NCI-H82 treated with DMSO at 0.1 percent for 48 hours (cell line): ENCODE results near the gene LRRC8B.
"Not testable (repeated sequence)": the region's sequence is repeated elsewhere in the genome, so short reads cannot be mapped to it uniquely, and the experiment has no call there.

Experiments used
- DNase-seq: peaks from one replicate; lab custom pipeline; 2025; ENCODE audit not compliant: unreplicated experiment; lab: John Stamatoyannopoulos, UW

LRRC8B gene

GRCh38 chr1:89606227-89606980, 81.8 kb downstream of the LRRC8B start:
- DNase-seq = no peak

- DNase-seq = no peak
Observed at GRCh38 chr1:89607156-89607555, 82.5 kb downstream of the LRRC8B start.

- no peak for DNase-seq
Observed at GRCh38 chr1:89607586-89608318, 83.1 kb downstream of the LRRC8B start.

GRCh38 chr1:89608319-89608983, 83.8 kb downstream of the LRRC8B start:
- no peak for DNase-seq

GRCh38 chr1:89608984-89609725, 84.5 kb downstream of the LRRC8B start:
- no peak for DNase-seq

- DNase-seq = no peak
Observed at GRCh38 chr1:89609781-89610456, 85.3 kb downstream of the LRRC8B start.

GRCh38 chr1:89610457-89611011, 85.9 kb downstream of the LRRC8B start:
- no peak for DNase-seq

GRCh38 chr1:89611721-89612120, 87.1 kb downstream of the LRRC8B start:
- no peak for DNase-seq

- no peak for DNase-seq
Observed at GRCh38 chr1:89613928-89614327, 89.3 kb downstream of the LRRC8B start.

GRCh38 chr1:89615676-89616598, 91.3 kb downstream of the LRRC8B start:
- no peak for DNase-seq

GRCh38 chr1:89616844-89617627, 92.4 kb downstream of the LRRC8B start:
- no peak for DNase-seq

GRCh38 chr1:89620664-89621063, 96.0 kb downstream of the LRRC8B start:
- no peak for DNase-seq

GRCh38 chr1:89622895-89623294, 98.3 kb downstream of the LRRC8B start:
- DNase-seq = no peak

GRCh38 chr1:89624314-89624713, 99.7 kb downstream of the LRRC8B start:
- no peak for DNase-seq

GRCh38 chr1:89624715-89625323, 100.2 kb downstream of the LRRC8B start:
- no peak for DNase-seq

GRCh38 chr1:89627596-89627962, 103.0 kb downstream of the LRRC8B start:
- no peak for DNase-seq

- DNase-seq = no peak
Observed at GRCh38 chr1:89629146-89629545, 104.5 kb downstream of the LRRC8B start.

GRCh38 chr1:89629600-89629999, 105.0 kb downstream of the LRRC8B start:
- DNase-seq = not testable (repeated sequence)
